ENCODE results near the gene MIEN1. TPM values are rescaled to one million over a fixed set of nuclear protein-coding genes. Genes with fewer than 3 reads are reported as not detected.
A peak's percentile ranks its signal among the peaks of the same experiment; 100 is the strongest.

MIEN1 gene
- total and polyA plus RNA-seq, 5 donors from 2014 or later = 44.1 to 158 (median 113) TPM

DNA sequence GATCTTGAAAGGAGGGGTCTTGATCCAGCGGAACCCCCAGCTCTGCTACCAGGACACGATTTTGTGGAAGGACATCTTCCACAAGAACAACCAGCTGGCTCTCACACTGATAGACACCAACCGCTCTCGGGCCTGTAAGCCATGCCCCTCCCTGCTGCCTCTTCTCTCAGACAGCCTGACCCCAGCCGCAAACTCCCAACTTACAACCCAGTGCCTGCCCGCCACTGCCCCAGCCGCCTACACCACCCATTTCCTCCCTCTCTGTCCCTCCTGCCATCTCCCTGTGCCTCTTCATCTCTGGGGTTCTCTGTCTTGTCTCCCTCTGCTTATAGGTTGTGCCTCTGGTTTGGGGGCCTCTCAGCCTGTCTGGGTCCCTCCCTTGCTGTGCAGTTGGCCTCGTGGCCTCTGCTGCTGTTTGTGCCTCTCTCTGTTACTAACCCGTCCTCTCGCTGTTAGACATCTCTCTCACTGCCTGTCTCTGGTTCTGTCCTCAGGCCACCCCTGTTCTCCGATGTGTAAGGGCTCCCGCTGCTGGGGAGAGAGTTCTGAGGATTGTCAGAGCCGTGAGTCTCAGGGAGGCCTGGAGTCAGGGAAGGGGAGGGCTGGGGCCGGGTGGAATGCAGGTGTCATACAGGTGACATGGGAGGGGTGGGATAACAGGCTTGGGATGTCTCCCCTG is 20.9 kb downstream of the MIEN1 start:
- Mint-ChIP-seq H3K4me3 (no peak overlapping the region), H3K36me3 (no peaks in the 10 kb centered on the region), H3K9me3 (no peaks in the 10 kb centered on the region), H3K27ac (no peak overlapping the region), H3K4me1 (peaks cover 6 to 41% (median 12%) of the 10 kb centered on the region in 4 donors), H3K27me3 (peaks cover 5% of the 10 kb centered on the region)
- Histone ChIP-seq H3K27ac (ENCODE audit: insufficient read depth, low read length, poor library complexity, severe bottlenecking) (no peak overlapping the region), H3K27me3 (ENCODE audit: control insufficient read depth, insufficient read depth, low read length) (no peaks in the 10 kb centered on the region), H3K9me3 (ENCODE audit: control insufficient read depth in 2 of 2, low read length in 2 of 2) (no peaks in the 10 kb centered on the region), H3K36me3 (ENCODE audit: control insufficient read depth, insufficient read depth, low read length) (no peaks in the 10 kb centered on the region), H3K4me3 (ENCODE audit: low read depth, low read length) (no peak overlapping the region), H3K4me1 (ENCODE audit: control insufficient read depth, insufficient read depth, low read length, poor library complexity, severe bottlenecking) (peaks cover 15% of the 10 kb centered on the region)
- DNase-seq (no peak), ATAC-seq (ENCODE audit: low read depth in 2 of 2) (no peak)

DNA sequence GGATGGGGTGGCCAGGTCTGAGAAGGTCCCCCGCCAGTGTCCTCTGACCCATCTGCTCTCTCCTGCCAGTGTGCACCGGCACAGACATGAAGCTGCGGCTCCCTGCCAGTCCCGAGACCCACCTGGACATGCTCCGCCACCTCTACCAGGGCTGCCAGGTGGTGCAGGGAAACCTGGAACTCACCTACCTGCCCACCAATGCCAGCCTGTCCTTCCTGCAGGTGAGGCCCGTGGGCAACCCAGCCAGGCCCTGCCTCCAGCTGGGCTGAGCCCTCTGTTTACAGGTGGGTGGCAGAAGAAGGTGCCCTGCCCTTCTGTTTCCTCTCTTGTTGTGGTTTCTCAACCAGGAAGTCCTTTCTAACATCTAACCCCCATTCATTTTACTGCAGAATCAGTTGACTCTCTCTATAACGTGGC is 23.4 kb downstream of the MIEN1 start:
- H3K27me3 ChIP-seq (ENCODE audit: control insufficient read depth, insufficient read depth, low read length) = no peaks in the 10 kb centered on the region
- no peaks in the 10 kb centered on the region for H3K9me3 ChIP-seq (ENCODE audit: control insufficient read depth in 2 of 2, low read length in 2 of 2)
- Mint-ChIP-seq H3K36me3 (no peaks in the 10 kb centered on the region), H3K9me3 (no peaks in the 10 kb centered on the region), H3K4me1 (peaks cover 6 to 45% (median 12%) of the 10 kb centered on the region in 4 donors), H3K27ac (peak overlapping the region; percentile 84 to 95 (median 93)), H3K4me3 (peak overlapping the region; percentile 25 to 79 (median 64)), H3K27me3 (peaks cover 15% of the 10 kb centered on the region)
- H3K4me1 ChIP-seq (ENCODE audit: control insufficient read depth, insufficient read depth, low read length, poor library complexity, severe bottlenecking) = peaks cover 15% of the 10 kb centered on the region
- DNase-seq (peak in 2 of 3 donors; percentile 38 to 88), ATAC-seq (ENCODE audit: low read depth in 2 of 2) (peak; percentile 72 to 86)
- H3K36me3 ChIP-seq (ENCODE audit: control insufficient read depth, insufficient read depth, low read length) = no peaks in the 10 kb centered on the region
- H3K4me3 ChIP-seq (ENCODE audit: low read depth, low read length) = peak overlapping the region; percentile 30
- no peak overlapping the region for H3K27ac ChIP-seq (ENCODE audit: insufficient read depth, low read length, poor library complexity, severe bottlenecking)

DNA sequence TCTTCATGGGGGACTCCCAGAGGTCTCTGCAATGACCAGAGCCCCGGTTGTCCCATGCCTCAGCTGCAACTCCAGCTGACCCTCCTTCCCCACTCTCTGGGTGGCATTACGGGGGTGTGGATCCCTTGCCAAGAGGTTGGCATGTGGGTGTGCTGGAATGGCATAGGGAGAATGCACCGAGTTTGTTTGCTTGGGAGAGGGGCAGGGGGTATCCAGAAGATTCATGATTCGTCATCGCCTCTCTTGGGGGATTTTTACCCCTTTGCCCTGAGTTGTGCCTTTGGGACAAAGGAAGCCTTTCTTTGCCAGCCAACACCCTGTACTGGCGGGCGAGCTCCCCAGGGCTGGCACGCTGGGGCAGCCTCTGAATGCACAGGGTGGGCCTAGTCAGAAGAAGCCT is 23.9 kb downstream of the MIEN1 start:
- Mint-ChIP-seq H3K36me3 (no peaks in the 10 kb centered on the region), H3K27ac (peak overlapping the region in 1 of 3 donors; percentile 84), H3K27me3 (peaks cover 19% of the 10 kb centered on the region), H3K4me3 (peak overlapping the region in 2 of 4 donors; percentile 25 to 79), H3K4me1 (peaks cover 6 to 47% (median 12%) of the 10 kb centered on the region in 4 donors), H3K9me3 (peaks cover 0 to 2% (median 0%) of the 10 kb centered on the region in 7 donors)
- H3K9me3 ChIP-seq (ENCODE audit: control insufficient read depth in 2 of 2, low read length in 2 of 2) = no peaks in the 10 kb centered on the region
- DNase-seq (no peak), ATAC-seq (ENCODE audit: low read depth in 2 of 2) (no peak)
- no peaks in the 10 kb centered on the region for H3K36me3 ChIP-seq (ENCODE audit: control insufficient read depth, insufficient read depth, low read length)
- no peak overlapping the region for H3K27ac ChIP-seq (ENCODE audit: insufficient read depth, low read length, poor library complexity, severe bottlenecking)
- no peak overlapping the region for H3K4me3 ChIP-seq (ENCODE audit: low read depth, low read length)
- H3K27me3 ChIP-seq (ENCODE audit: control insufficient read depth, insufficient read depth, low read length) = peaks cover 2% of the 10 kb centered on the region
- H3K4me1 ChIP-seq (ENCODE audit: control insufficient read depth, insufficient read depth, low read length, poor library complexity, severe bottlenecking) = peaks cover 15% of the 10 kb centered on the region

GRCh38 chr17:39705786-39706348 is 24.5 kb downstream of the MIEN1 start:
- no peak overlapping the region for H3K27ac ChIP-seq (ENCODE audit: insufficient read depth, low read length, poor library complexity, severe bottlenecking)
- H3K27me3 ChIP-seq (ENCODE audit: control insufficient read depth, insufficient read depth, low read length) = peaks cover 8% of the 10 kb centered on the region
- ATAC-seq (ENCODE audit: low read depth in 2 of 2) (no peak), DNase-seq (no peak)
- H3K9me3 ChIP-seq (ENCODE audit: control insufficient read depth in 2 of 2, low read length in 2 of 2) = no peaks in the 10 kb centered on the region
- peaks cover 15% of the 10 kb centered on the region for H3K4me1 ChIP-seq (ENCODE audit: control insufficient read depth, insufficient read depth, low read length, poor library complexity, severe bottlenecking)
- H3K27ac Mint-ChIP-seq = peak overlapping the region in 1 of 3 donors; percentile 84
- H3K4me3 ChIP-seq (ENCODE audit: low read depth, low read length) = no peak overlapping the region
- H3K4me3 Mint-ChIP-seq = no peak overlapping the region
- peaks cover 24% of the 10 kb centered on the region for H3K27me3 Mint-ChIP-seq
- H3K36me3 ChIP-seq (ENCODE audit: control insufficient read depth, insufficient read depth, low read length) = no peaks in the 10 kb centered on the region
- peaks cover 0 to 3% (median 0%) of the 10 kb centered on the region in 7 donors for H3K9me3 Mint-ChIP-seq
- peaks cover 6 to 52% (median 12%) of the 10 kb centered on the region in 4 donors for H3K4me1 Mint-ChIP-seq
- no peaks in the 10 kb centered on the region for H3K36me3 Mint-ChIP-seq

GRCh38 chr17:39704821-39705551 is 25.3 kb downstream of the MIEN1 start:
- Histone ChIP-seq H3K4me1 (ENCODE audit: control insufficient read depth, insufficient read depth, low read length, poor library complexity, severe bottlenecking) (peaks cover 23% of the 10 kb centered on the region), H3K27me3 (ENCODE audit: control insufficient read depth, insufficient read depth, low read length) (peaks cover 8% of the 10 kb centered on the region), H3K4me3 (ENCODE audit: low read depth, low read length) (no peak overlapping the region), H3K36me3 (ENCODE audit: control insufficient read depth, insufficient read depth, low read length) (no peaks in the 10 kb centered on the region), H3K27ac (ENCODE audit: insufficient read depth, low read length, poor library complexity, severe bottlenecking) (no peak overlapping the region), H3K9me3 (ENCODE audit: control insufficient read depth in 2 of 2, low read length in 2 of 2) (no peaks in the 10 kb centered on the region)
- Mint-ChIP-seq H3K36me3 (no peaks in the 10 kb centered on the region), H3K4me3 (no peak overlapping the region), H3K27ac (peak overlapping the region in 2 of 3 donors; percentile 11 to 59), H3K27me3 (peaks cover 29% of the 10 kb centered on the region), H3K4me1 (peaks cover 6 to 55% (median 12%) of the 10 kb centered on the region in 4 donors), H3K9me3 (peaks cover 0 to 3% (median 0%) of the 10 kb centered on the region in 7 donors)
- no peak for ATAC-seq (ENCODE audit: low read depth in 2 of 2)
- no peak for DNase-seq

DNA sequence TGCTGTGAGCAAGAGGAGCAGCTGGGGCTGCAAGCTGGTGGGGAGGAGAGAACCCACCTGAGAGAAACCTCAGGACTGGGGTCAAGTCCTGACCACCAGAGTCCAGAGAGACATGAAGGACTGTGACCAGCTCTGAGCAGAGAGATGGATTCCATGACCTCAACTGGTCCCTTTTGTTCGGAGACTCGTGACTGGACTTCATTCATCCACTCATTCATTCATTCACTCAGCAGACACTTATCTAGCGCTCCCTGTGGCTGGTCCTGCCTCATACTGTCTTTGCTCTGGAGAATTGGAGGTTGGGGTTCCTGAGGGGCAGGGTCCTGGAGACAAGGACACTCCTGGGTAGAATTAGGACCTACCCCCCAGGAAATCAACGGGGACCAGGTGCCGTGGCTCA is 26.4 kb downstream of the MIEN1 start:
- peaks cover 40% of the 10 kb centered on the region for H3K27me3 Mint-ChIP-seq
- peaks cover 6 to 57% (median 16%) of the 10 kb centered on the region in 4 donors for H3K4me1 Mint-ChIP-seq
- H3K27ac ChIP-seq (ENCODE audit: insufficient read depth, low read length, poor library complexity, severe bottlenecking) = no peak overlapping the region
- no peaks in the 10 kb centered on the region for H3K36me3 ChIP-seq (ENCODE audit: control insufficient read depth, insufficient read depth, low read length)
- DNase-seq (no peak), ATAC-seq (ENCODE audit: low read depth in 2 of 2) (no peak)
- H3K9me3 Mint-ChIP-seq = peaks cover 0 to 3% (median 0%) of the 10 kb centered on the region in 7 donors
- no peak overlapping the region for H3K4me3 Mint-ChIP-seq
- H3K27ac Mint-ChIP-seq = no peak overlapping the region
- no peak overlapping the region for H3K4me3 ChIP-seq (ENCODE audit: low read depth, low read length)
- H3K9me3 ChIP-seq (ENCODE audit: control insufficient read depth in 2 of 2, low read length in 2 of 2) = no peaks in the 10 kb centered on the region
- H3K36me3 Mint-ChIP-seq = no peaks in the 10 kb centered on the region
- peaks cover 8% of the 10 kb centered on the region for H3K27me3 ChIP-seq (ENCODE audit: control insufficient read depth, insufficient read depth, low read length)
- peaks cover 25% of the 10 kb centered on the region for H3K4me1 ChIP-seq (ENCODE audit: control insufficient read depth, insufficient read depth, low read length, poor library complexity, severe bottlenecking)

DNA sequence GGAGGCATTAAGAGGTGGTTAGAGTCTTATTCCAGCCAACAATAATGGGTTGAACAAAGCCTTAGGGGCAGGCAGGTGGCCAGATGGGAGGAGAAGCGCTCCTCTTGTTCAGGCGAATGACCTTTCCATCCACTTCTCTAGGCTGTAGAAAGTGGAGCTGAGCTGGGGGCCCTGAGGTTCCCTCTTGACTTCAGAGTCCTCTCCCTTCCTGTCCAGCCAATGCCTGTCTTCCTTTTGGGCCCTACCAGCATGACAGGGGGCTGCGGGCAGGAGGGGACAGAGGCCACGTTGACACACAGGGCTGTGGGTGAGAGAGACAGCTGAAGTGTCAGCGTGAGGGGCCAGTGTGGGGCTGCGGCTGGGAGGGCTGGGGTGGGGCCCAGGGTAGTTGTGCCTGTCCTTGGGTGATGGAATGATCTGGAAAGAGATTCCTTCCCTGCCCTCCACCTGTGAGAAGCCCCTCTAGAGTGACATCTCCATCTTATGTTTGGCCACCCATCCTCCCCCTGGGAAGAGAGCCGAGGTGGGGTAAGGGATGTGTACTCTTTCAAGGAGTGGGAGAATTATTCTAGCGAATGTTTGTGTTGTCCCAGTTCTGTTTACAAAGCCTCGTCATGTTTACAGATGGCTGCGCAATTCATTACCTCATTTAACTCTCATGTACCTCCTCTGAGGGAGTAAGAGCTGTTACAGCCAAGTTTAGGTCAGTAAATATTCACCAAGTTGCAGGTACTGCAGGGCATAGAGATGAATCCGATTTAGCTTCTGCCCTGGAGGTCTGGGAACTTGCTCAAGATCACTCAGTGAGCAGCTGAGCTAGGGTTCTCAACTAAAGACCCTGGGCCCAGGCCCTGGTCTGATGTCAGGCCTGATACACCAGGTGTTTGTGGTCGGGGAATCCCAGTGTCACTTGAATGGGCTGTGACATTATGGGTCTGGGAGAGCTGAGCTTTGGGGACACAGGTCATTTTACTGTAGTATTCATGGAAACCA is 27.1 kb downstream of the MIEN1 start:
- Histone ChIP-seq H3K27me3 (ENCODE audit: control insufficient read depth, insufficient read depth, low read length) (peaks cover 10% of the 10 kb centered on the region), H3K4me3 (ENCODE audit: low read depth, low read length) (no peak overlapping the region), H3K9me3 (ENCODE audit: control insufficient read depth in 2 of 2, low read length in 2 of 2) (no peaks in the 10 kb centered on the region), H3K4me1 (ENCODE audit: control insufficient read depth, insufficient read depth, low read length, poor library complexity, severe bottlenecking) (peaks cover 25% of the 10 kb centered on the region), H3K27ac (ENCODE audit: insufficient read depth, low read length, poor library complexity, severe bottlenecking) (no peak overlapping the region), H3K36me3 (ENCODE audit: control insufficient read depth, insufficient read depth, low read length) (no peaks in the 10 kb centered on the region)
- ATAC-seq (ENCODE audit: low read depth in 2 of 2) (no peak), DNase-seq (no peak)
- Mint-ChIP-seq H3K36me3 (no peaks in the 10 kb centered on the region), H3K27me3 (peaks cover 46% of the 10 kb centered on the region), H3K27ac (no peak overlapping the region), H3K4me1 (peaks cover 6 to 53% (median 17%) of the 10 kb centered on the region in 4 donors), H3K9me3 (peaks cover 0 to 3% (median 0%) of the 10 kb centered on the region in 7 donors), H3K4me3 (no peak overlapping the region)

Measured in CD4-positive, CD25-positive, alpha-beta regulatory T cell (primary cell).